Neural progenitor cell (in vitro differentiated cells): ENCODE results near the gene PSEN2. TPM values are rescaled to one million over a fixed set of nuclear protein-coding genes. Genes with fewer than 3 reads are reported as not detected.
A peak's percentile ranks its signal among the peaks of the same experiment; 100 is the strongest.

Experiments used
- DNase-seq: peaks from one replicate; pipeline ENCODE4 v3.0.0-alpha.2; 2016; ENCODE audit warnings: low spot score
- H2AFZ ChIP-seq: fragments of 200-600 bp; sonication (generic); replicated peaks from 2 replicates; pipeline ENCODE4 v1.6.1; 2016; ENCODE audit warnings: antibody characterized with exemption
- H3F3A ChIP-seq: fragments of 200-600 bp; sonication (generic); 2 replicates; pipeline ENCODE4 v1.6.1; 2016; ENCODE audit warnings: antibody characterized with exemption, low read depth
- H3K27ac ChIP-seq: fragments of 200-600 bp; sonication (generic); 2 replicates; pipeline ENCODE4 v1.5.1; 2016; ENCODE audit warnings: mild to moderate bottlenecking
- H3K27me3 ChIP-seq: fragments of 200-600 bp; sonication (generic); 2 replicates; pipeline ENCODE4 v1.6.1; 2016; ENCODE audit warnings: mild to moderate bottlenecking, moderate library complexity
- H3K36me3 ChIP-seq: fragments of 200-600 bp; sonication (generic); 2 replicates; pipeline ENCODE4 v1.5.1; 2016
- H3K4me1 ChIP-seq: fragments of 200-600 bp; sonication (generic); 2 replicates; pipeline ENCODE4 v1.6.1; 2016; ENCODE audit warnings: mixed run types
- H3K4me2 ChIP-seq: fragments of 200-600 bp; sonication (generic); 2 replicates; pipeline ENCODE4 v1.6.1; 2016
- H3K4me3 ChIP-seq: fragments of 200-600 bp; sonication (generic); 2 replicates; pipeline ENCODE4 v1.5.1; 2016
- H3K79me2 ChIP-seq: fragments of 200-600 bp; sonication (generic); 2 replicates; pipeline ENCODE4 v1.6.1; 2016; ENCODE audit warnings: low read depth
- H3K9ac ChIP-seq: fragments of 200-600 bp; sonication (generic); 2 replicates; pipeline ENCODE4 v1.6.1; 2016
- H3K9me3 ChIP-seq: fragments of 200-600 bp; sonication (generic); 2 replicates; pipeline ENCODE4 v1.5.1; 2016; ENCODE audit warnings: low read depth
- H4K20me1 ChIP-seq: fragments of 200-600 bp; sonication (generic); 2 replicates; pipeline ENCODE4 v1.6.1; 2016; ENCODE audit warnings: low read depth
- H3K27ac Mint-ChIP-seq: 3 replicates; pipeline ENCODE4 v1.8.0; 2021; ENCODE audit warnings: mixed read lengths
- H3K27me3 Mint-ChIP-seq: 2 replicates; pipeline ENCODE4 v1.8.0; 2022; ENCODE audit warnings: low read depth, mild to moderate bottlenecking, inconsistent platforms, moderate library complexity, mixed read lengths; ENCODE audit not compliant: insufficient read depth
- H3K36me3 Mint-ChIP-seq: 3 replicates; pipeline ENCODE4 v1.8.0; 2021; ENCODE audit warnings: mixed read lengths
- H3K4me1 Mint-ChIP-seq: 3 replicates; pipeline ENCODE4 v1.8.0; 2021; ENCODE audit warnings: mixed read lengths
- H3K4me3 Mint-ChIP-seq: 3 replicates; pipeline ENCODE4 v1.8.0; 2021; ENCODE audit warnings: mild to moderate bottlenecking, moderate library complexity, mixed read lengths
- H3K9me3 Mint-ChIP-seq: 3 replicates; pipeline ENCODE4 v1.8.0; 2020; ENCODE audit warnings: mixed read lengths
- EZH2 ChIP-seq: fragments of 200-600 bp; sonication (generic); IDR thresholded peaks from 2 replicates; pipeline ENCODE4 v1.6.1; 2017; ENCODE audit warnings: antibody characterized with exemption, mild to moderate bottlenecking, moderate library complexity
- EZH2phosphoT487 ChIP-seq: fragments of 200-600 bp; sonication (generic); IDR thresholded peaks from 2 replicates; pipeline ENCODE4 v1.6.1; 2017; ENCODE audit warnings: antibody characterized with exemption
- total RNA-seq: library from RNA; depleted of rRNA; stranded (reverse); fragments of >200 nt; gene quantifications from 2 replicates; pipeline ENCODE4 v1.2.3, GENCODE V29; 2015; ENCODE audit warnings: low replicate concordance
- TF ChIP-seq, protein P1 (sequence below): fragments of 200-600 bp; sonication (generic); IDR thresholded peaks from 2 replicates; pipeline ENCODE4 v1.5.1; 2017; ENCODE audit warnings: antibody characterized with exemption, mild to moderate bottlenecking

The PSEN2 gene
- total RNA-seq, 1 donor from 2014 or later: 11.4 TPM

DNA sequence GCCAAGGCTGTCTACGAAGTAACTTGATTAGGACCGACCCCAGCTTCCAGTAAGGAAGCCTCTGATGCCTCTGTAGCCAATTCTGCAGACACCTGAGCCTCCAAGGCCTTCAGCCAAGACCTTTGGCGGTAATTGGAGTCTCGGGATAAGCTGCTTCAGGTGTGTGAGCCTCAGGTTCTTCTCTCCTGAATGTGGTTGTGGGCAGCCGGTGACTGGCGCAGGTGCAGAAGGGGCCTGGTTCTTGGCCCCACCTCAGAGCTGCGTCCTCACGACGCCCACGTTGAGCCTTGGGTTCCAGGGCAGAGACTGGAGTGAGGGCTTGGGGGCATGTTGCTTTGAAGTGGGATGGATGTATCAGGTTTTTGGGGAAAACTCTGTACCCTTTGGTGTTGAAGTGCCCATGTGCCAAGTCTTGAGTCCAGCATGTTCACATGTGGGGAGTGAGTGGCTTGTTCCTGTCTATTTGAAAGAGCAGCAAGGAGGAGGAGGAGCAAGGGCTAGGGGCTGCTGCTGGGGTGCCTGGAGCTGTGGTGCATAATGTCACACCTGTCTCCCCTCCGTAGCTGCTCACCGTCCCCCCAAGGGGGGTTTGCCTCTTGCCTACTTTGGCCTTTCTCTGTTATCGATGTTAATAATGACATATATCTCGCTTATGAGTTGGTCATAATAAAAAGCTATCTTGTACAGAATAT lies 1.4 kb downstream of the PSEN2 start:
- Mint-ChIP-seq H3K27ac (peak overlapping the region; percentile 53), H3K36me3 (peaks cover 2% of the 10 kb centered on the region), H3K9me3 (no peaks in the 10 kb centered on the region), H3K4me3 (peak overlapping the region; percentile 92), H3K4me1 (peaks cover 24% of the 10 kb centered on the region), H3K27me3 (peaks cover 11% of the 10 kb centered on the region)
- Histone ChIP-seq H2AFZ (no peak overlapping the region), H3K79me2 (peaks cover 10% of the 10 kb centered on the region), H3K4me2 (peak overlapping the region; percentile 95), H3K9ac (no peak overlapping the region), H3K36me3 (no peaks in the 10 kb centered on the region), H3K27me3 (peaks cover 22% of the 10 kb centered on the region), H3K9me3 (no peaks in the 10 kb centered on the region), H4K20me1 (peaks cover 8% of the 10 kb centered on the region), H3K27ac (no peak overlapping the region), H3F3A (peaks cover 8% of the 10 kb centered on the region), H3K4me1 (peaks cover 15% of the 10 kb centered on the region), H3K4me3 (peak overlapping the region; percentile 79)
- DNase-seq: peak; percentile 13
- no peak for TF ChIP-seq EZH2
- TF ChIP-seq, protein P1, sequence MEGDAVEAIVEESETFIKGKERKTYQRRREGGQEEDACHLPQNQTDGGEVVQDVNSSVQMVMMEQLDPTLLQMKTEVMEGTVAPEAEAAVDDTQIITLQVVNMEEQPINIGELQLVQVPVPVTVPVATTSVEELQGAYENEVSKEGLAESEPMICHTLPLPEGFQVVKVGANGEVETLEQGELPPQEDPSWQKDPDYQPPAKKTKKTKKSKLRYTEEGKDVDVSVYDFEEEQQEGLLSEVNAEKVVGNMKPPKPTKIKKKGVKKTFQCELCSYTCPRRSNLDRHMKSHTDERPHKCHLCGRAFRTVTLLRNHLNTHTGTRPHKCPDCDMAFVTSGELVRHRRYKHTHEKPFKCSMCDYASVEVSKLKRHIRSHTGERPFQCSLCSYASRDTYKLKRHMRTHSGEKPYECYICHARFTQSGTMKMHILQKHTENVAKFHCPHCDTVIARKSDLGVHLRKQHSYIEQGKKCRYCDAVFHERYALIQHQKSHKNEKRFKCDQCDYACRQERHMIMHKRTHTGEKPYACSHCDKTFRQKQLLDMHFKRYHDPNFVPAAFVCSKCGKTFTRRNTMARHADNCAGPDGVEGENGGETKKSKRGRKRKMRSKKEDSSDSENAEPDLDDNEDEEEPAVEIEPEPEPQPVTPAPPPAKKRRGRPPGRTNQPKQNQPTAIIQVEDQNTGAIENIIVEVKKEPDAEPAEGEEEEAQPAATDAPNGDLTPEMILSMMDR: no peak
- no peak for TF ChIP-seq EZH2phosphoT487

DNA sequence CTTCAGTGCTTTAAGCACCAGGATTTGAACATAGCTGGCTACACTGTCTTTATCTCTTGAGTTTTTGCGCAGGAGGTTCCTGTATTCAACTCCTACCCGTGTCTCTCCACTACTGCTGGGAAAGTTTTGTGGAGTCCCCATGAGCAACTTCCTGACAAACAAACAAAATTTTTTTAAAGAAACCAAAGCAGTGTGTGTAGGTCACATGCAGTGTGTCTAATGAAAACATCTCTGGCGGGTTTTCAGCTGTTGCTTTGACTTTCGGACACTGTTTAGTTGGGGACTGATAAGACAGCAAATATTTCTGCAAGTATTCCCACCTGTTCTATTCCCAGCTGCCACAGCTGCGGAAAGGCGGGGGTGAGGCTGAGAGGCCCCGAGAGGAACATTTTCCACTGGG lies 2.0 kb downstream of the PSEN2 start:
- H3K27ac Mint-ChIP-seq: no peak overlapping the region

DNA sequence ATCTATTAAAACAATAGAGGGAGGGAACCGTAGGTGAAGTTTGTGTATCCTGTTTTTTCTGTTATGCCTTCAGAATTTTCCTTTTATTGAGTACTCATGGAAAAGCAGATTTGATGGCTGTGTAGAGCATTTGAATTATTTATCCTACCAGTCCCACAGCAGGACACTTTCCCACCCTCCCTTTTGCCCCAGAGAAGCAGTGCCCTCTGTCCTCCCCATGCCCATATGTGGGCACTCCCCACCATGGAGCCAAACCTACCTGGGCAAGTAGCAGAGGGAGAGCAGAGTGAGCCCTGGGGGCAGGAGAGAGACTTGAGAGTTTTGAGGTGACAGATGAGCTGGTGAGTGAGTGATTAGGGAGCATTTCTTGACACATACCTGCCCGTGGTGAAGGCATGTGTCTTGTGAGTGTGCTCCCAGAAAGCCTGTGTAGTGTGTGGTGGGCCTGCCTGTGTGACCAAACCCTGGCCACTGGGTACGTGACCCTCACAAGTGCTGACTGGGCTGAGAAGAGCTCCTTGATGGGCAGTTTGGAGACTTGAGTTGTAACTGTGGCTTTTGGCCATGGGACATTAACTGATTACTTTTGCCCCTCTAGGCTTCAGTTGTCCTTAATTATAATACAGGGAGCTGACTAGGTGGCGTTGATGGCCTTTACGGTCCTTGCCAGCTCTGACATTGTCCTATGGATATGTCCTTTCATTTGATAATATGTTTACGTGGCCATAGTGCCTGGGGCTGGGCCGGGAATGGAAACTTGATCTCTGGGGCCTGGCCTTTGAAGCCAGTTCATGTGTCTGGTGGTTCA lies 3.6 kb downstream of the PSEN2 start:
- Mint-ChIP-seq H3K36me3 (peaks cover 2% of the 10 kb centered on the region), H3K27ac (no peak overlapping the region), H3K4me3 (no peak overlapping the region), H3K9me3 (no peaks in the 10 kb centered on the region), H3K27me3 (peaks cover 11% of the 10 kb centered on the region), H3K4me1 (peaks cover 24% of the 10 kb centered on the region)
- no peak overlapping the region for H3K4me2 ChIP-seq
- no peak overlapping the region for H3K27ac ChIP-seq
- H3K9me3 ChIP-seq: no peaks in the 10 kb centered on the region
- H2AFZ ChIP-seq: no peak overlapping the region
- H3K4me3 ChIP-seq: no peak overlapping the region
- no peaks in the 10 kb centered on the region for H3K36me3 ChIP-seq
- peaks cover 15% of the 10 kb centered on the region for H3K4me1 ChIP-seq
- TF ChIP-seq EZH2: no peak
- TF ChIP-seq EZH2phosphoT487: no peak
- TF ChIP-seq, protein P1: no peak
- peaks cover 8% of the 10 kb centered on the region for H4K20me1 ChIP-seq
- H3K9ac ChIP-seq: no peak overlapping the region
- no peak for DNase-seq
- peaks cover 10% of the 10 kb centered on the region for H3K79me2 ChIP-seq
- H3F3A ChIP-seq: peaks cover 8% of the 10 kb centered on the region
- peaks cover 22% of the 10 kb centered on the region for H3K27me3 ChIP-seq

More for the DNA sequence above, 2.0 kb downstream of the PSEN2 start:
- peaks cover 15% of the 10 kb centered on the region for H3K4me1 ChIP-seq
- Mint-ChIP-seq H3K36me3 (peaks cover 2% of the 10 kb centered on the region), H3K27me3 (peaks cover 11% of the 10 kb centered on the region), H3K9me3 (no peaks in the 10 kb centered on the region), H3K4me3 (peak overlapping the region; percentile 92), H3K4me1 (peaks cover 24% of the 10 kb centered on the region)
- DNase-seq: no peak
- peaks cover 10% of the 10 kb centered on the region for H3K79me2 ChIP-seq
- H3K4me2 ChIP-seq: no peak overlapping the region
- no peaks in the 10 kb centered on the region for H3K36me3 ChIP-seq
- H2AFZ ChIP-seq: no peak overlapping the region
- no peak overlapping the region for H3K9ac ChIP-seq
- H3F3A ChIP-seq: peaks cover 8% of the 10 kb centered on the region
- TF ChIP-seq EZH2phosphoT487 (no peak), EZH2 (no peak)
- TF ChIP-seq, protein P1: no peak
- H4K20me1 ChIP-seq: peaks cover 8% of the 10 kb centered on the region
- H3K4me3 ChIP-seq: no peak overlapping the region
- peaks cover 22% of the 10 kb centered on the region for H3K27me3 ChIP-seq
- H3K9me3 ChIP-seq: no peaks in the 10 kb centered on the region
- H3K27ac ChIP-seq: no peak overlapping the region
